ENCODE data around the gene SLC15A4.

DNA sequence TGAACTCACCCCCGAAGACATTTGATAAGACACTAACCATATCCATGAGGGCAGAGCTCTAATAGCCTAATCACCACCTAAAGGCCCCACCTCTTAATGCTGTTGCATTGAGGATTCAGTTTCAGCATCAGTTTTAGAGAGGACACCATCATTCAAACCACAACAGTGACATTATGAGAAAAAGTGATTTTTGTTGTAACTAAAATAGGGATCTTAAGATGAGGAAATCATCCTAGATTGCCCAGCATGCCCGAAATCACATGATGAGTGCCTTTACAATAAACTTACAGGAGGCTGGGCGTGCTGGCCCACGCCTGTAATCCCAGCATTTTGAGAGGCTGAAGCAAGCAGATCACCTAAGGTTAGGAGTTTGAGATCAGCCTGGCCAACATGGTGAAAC, 19.8 kb upstream of the SLC15A4 start:
- no peak for TF ChIP-seq POLR2AphosphoS5 (IDR thresholded peaks at IDR 0.05)
- no peak for TF ChIP-seq CTCF (IDR thresholded peaks at IDR 0.05)
- TF ChIP-seq POLR2A (IDR thresholded peaks at IDR 0.05): no peak
- no peak for TF ChIP-seq EP300 (IDR thresholded peaks at IDR 0.05)

Data from gastroesophageal sphincter (tissue), 3 donors.